K562 (cell line): ENCODE results near the gene PACRG. TPM values are rescaled to one million over a fixed set of nuclear protein-coding genes. Genes with fewer than 3 reads are reported as not detected.

Experiments
- ARNT ChIP-seq, 2 experiments: fragments of 450-650 bp; IDR thresholded peaks; 2 replicates each; pipeline ENCODE4 v1.6.1; 2016; ENCODE audit warnings: mild to moderate bottlenecking in 1 of 2
- BCL6 ChIP-seq: fragments of 250-450 bp; sonication (Bioruptor Pico); IDR thresholded peaks from 2 replicates; pipeline ENCODE4 v1.4.0; 2020
- CAMTA2 ChIP-seq: fragments of 250-450 bp; sonication (Bioruptor Pico); conservative IDR thresholded peaks from 2 replicates; pipeline ENCODE4 v1.5.1; 2022
- CLOCK ChIP-seq: fragments of 250-450 bp; sonication (Bioruptor Pico); IDR thresholded peaks from 2 replicates; pipeline ENCODE4 v1.4.0; 2020; ENCODE audit warnings: mild to moderate bottlenecking, moderate library complexity, borderline replicate concordance
- CTCF ChIP-seq, 3 experiments: IDR thresholded peaks in 2 of 3; conservative IDR thresholded peaks in 1 of 3; 2 replicates each; pipeline ENCODE4 v1.5.1; 2011 to 2012; ENCODE audit warnings: low read length in 3 of 3, mild to moderate bottlenecking in 3 of 3, control low read depth in 2 of 3, improper control_type of control experiment in 1 of 3, inconsistent platforms in 1 of 3, low read depth in 1 of 3, mixed read lengths in 1 of 3, moderate library complexity in 1 of 3; ENCODE audit not compliant: insufficient read depth in 2 of 3
- ELK1 ChIP-seq: sonication (generic); formaldehyde crosslinking; IDR thresholded peaks from 2 replicates; pipeline ENCODE4 v1.8.1; 2022; ENCODE audit warnings: missing genetic modification reagents
- GABPB2 ChIP-seq: fragments of 250-450 bp; sonication (Bioruptor Pico); conservative IDR thresholded peaks from 2 replicates; pipeline ENCODE4 v1.5.1; 2021; ENCODE audit warnings: mild to moderate bottlenecking
- HDAC2 ChIP-seq: fragments of 450-650 bp; IDR thresholded peaks from 2 replicates; pipeline ENCODE4 v1.6.1; 2016; ENCODE audit warnings: mild to moderate bottlenecking
- KLF1 ChIP-seq: fragments of 450-650 bp; IDR thresholded peaks from 2 replicates; pipeline ENCODE4 v1.6.1; 2016; ENCODE audit warnings: missing genetic modification characterization, missing compliant biosample characterization
- LARP7 ChIP-seq: fragments of 450-650 bp; IDR thresholded peaks from 2 replicates; pipeline ENCODE4 v1.6.1; 2016
- POLR2H ChIP-seq: IDR thresholded peaks from 2 replicates; pipeline ENCODE4 v1.6.1; 2016; ENCODE audit warnings: missing genetic modification characterization, low read depth, mild to moderate bottlenecking, control low read depth, missing compliant biosample characterization, moderate library complexity
- PURB ChIP-seq: sonication (generic); formaldehyde crosslinking; IDR thresholded peaks from 2 replicates; pipeline ENCODE4 v1.9.0; 2021; ENCODE audit warnings: low read depth, mild to moderate bottlenecking, missing genetic modification reagents
- RBM25 ChIP-seq: fragments of 200-400 bp; formaldehyde crosslinking; IDR thresholded peaks from 2 replicates; pipeline ENCODE4 v1.6.1; 2018; ENCODE audit warnings: low read length, low read depth, moderate library complexity; ENCODE audit not compliant: severe bottlenecking
- SIRT6 ChIP-seq: IDR thresholded peaks from one replicate; pipeline ENCODE4 v1.6.1; 2012; ENCODE audit warnings: low read depth, mild to moderate bottlenecking, control low read depth, inconsistent platforms, low read length, moderate library complexity
- TAL1 ChIP-seq: fragments of 450-650 bp; IDR thresholded peaks from 2 replicates; pipeline ENCODE4 v1.6.1; 2016; ENCODE audit warnings: mild to moderate bottlenecking
- ZC3H8 ChIP-seq: fragments of 450-650 bp; IDR thresholded peaks from 2 replicates; pipeline ENCODE4 v1.6.1; 2017
- ZNF146 ChIP-seq: IDR thresholded peaks from one replicate; pipeline ENCODE4 v1.6.1; 2018; ENCODE audit warnings: missing compliant biosample characterization; ENCODE audit not compliant: unreplicated experiment
- ZNF184 ChIP-seq: sonication (generic); formaldehyde crosslinking; IDR thresholded peaks from 2 replicates; pipeline ENCODE4 v1.5.0; 2020; ENCODE audit warnings: missing genetic modification reagents
- ZNF212 ChIP-seq: fragments of 450-650 bp; formaldehyde crosslinking; IDR thresholded peaks from 2 replicates; pipeline ENCODE4 v1.4.0; 2020; ENCODE audit warnings: mild to moderate bottlenecking
- ZNF444 ChIP-seq: fragments of 250-450 bp; sonication (Bioruptor Pico); IDR thresholded peaks from 2 replicates; pipeline ENCODE4 v1.4.0; 2020; ENCODE audit warnings: mild to moderate bottlenecking, moderate library complexity
- ZNF57 ChIP-seq: fragments of 450-650 bp; formaldehyde crosslinking; IDR thresholded peaks from 2 replicates; pipeline ENCODE4 v1.4.0; 2020; ENCODE audit warnings: mild to moderate bottlenecking, moderate library complexity
- polyA plus RNA-seq, 8 experiments: library from polyadenylated mRNA; depleted of rRNA in 4 of 8; stranded (reverse) in 5 of 8; unstranded in 3 of 8; fragments of >200 nt; fragmentation: Nextera tagmentation in 2 of 8; fragmentation: Illumina TruSeq in 1 of 8; extraction: Ambion mirVana in 2 of 8; extraction: Trizol in 1 of 8; gene quantifications; 2 replicates each; pipeline versions ENCODE4 v1.2.1 to v1.2.3, GENCODE V29; 2011 to 2014; ENCODE audit warnings: inconsistent platforms in 1 of 8, missing spikeins in 1 of 8
- total RNA-seq, 7 experiments: library from RNA; depleted of rRNA in 6 of 7; stranded (reverse); fragments of >200 nt in 6 of 7; fragmentation: Illumina TruSeq in 2 of 7; extraction: Trizol in 2 of 7; gene quantifications; 2 replicates each; pipeline versions ENCODE4 v1.2.1 to v1.2.3, GENCODE V29; 2011 to 2021; ENCODE audit warnings: low replicate concordance in 1 of 7

PACRG gene
- total and polyA plus RNA-seq, 9 of the 15 experiments (the other 6 are each of a cell fraction or from before 2014, with no cell fraction given) = 0.04 TPM; not detected in 8

- no peak for TF ChIP-seq CLOCK
- no peak for TF ChIP-seq POLR2H
- no peak for TF ChIP-seq ZNF444
- no peak for TF ChIP-seq BCL6 (CRISPR knock-in tag)
- no peak for TF ChIP-seq ELK1 (CRISPR knock-in tag)
- no peak for TF ChIP-seq LARP7
- no peak for TF ChIP-seq ZNF146 (CRISPR knock-in tag)
- TF ChIP-seq TAL1 = no peak
- TF ChIP-seq ZNF212 (CRISPR knock-in tag) = no peak
- TF ChIP-seq ZNF57 = no peak
- no peak for TF ChIP-seq CTCF (IDR thresholded peaks at IDR 0.05 in 2 of 3, conservative IDR thresholded peaks at IDR 0.05 in 1 of 3; ENCODE audit: insufficient read depth in 2 of 3, low read depth in 1 of 3, low read length in 3 of 3)
- no peak for TF ChIP-seq ZC3H8
- no peak for TF ChIP-seq SIRT6
- TF ChIP-seq CAMTA2 (CRISPR knock-in tag) = no peak
- no peak for TF ChIP-seq HDAC2
- TF ChIP-seq ARNT (IDR thresholded peaks at IDR 0.05) = no peak
- TF ChIP-seq PURB (CRISPR knock-in tag) = no peak
- no peak for TF ChIP-seq GABPB2 (CRISPR knock-in tag)
- TF ChIP-seq RBM25 = no peak
- no peak for TF ChIP-seq KLF1 (tag)
- no peak for TF ChIP-seq ZNF184 (CRISPR knock-in tag)
Observed at GRCh38 chr6:162727322-162728182, at the start of gene PACRG, which contains the start of gene PRKN (continued).
